Mucosa of descending colon (tissue), 3 donors: Measurements from ENCODE around the gene SP7. TPM values are rescaled to one million over a fixed set of nuclear protein-coding genes. Genes with fewer than 3 reads are reported as not detected.
A peak's percentile ranks its signal among the peaks of the same experiment; 100 is the strongest.

Experiments
- ATAC-seq: fragments of 200-7000 bp; cut with Tn5 transposase; one replicate; pipeline ENCODE4 v1.9.1; 2020; ENCODE audit warnings: mild to moderate bottlenecking, moderate library complexity
- DNase-seq, 3 donors: peaks; one replicate each; pipeline ENCODE4 v3.0.0-alpha.2; 2020
- H3K36me3 ChIP-seq: fragments of 200-600 bp; one replicate; pipeline ENCODE4 v1.8.0; 2021; ENCODE audit warnings: low read depth, mild to moderate bottlenecking
- H3K4me1 ChIP-seq: fragments of 200-600 bp; one replicate; pipeline ENCODE4 v1.8.0; 2021; ENCODE audit warnings: low read depth, mild to moderate bottlenecking
- H3K4me3 ChIP-seq: fragments of 200-600 bp; one replicate; pipeline ENCODE4 v1.8.0; 2021; ENCODE audit warnings: mild to moderate bottlenecking
- H3K9me3 ChIP-seq: fragments of 200-600 bp; one replicate; pipeline ENCODE4 v1.8.0; 2021; ENCODE audit warnings: mild to moderate bottlenecking
- CTCF ChIP-seq: fragments of 200-600 bp; IDR thresholded peaks from one replicate; pipeline ENCODE4 v1.8.0; 2022; ENCODE audit warnings: antibody characterized with exemption, mild to moderate bottlenecking
- intact Hi-C, 2 donors: fragments of 100-400 bp; cut with DNase I in 1 of 2; cut with micrococcal nuclease in 1 of 2; formaldehyde crosslinking; loops; one replicate each; pipeline versions ENCODE4 v1.11.0 to v1.11.1; 2022; cut with DNase I, micrococcal nuclease
- total RNA-seq, 3 donors: library from RNA; stranded (reverse); fragmentation: NEBNext Ultra II Directional in 2 of 3; extraction: Animal tissue kit (Norgen Biotek cat#: 25700) in 2 of 3; gene quantifications; one replicate each; pipeline versions ENCODE4 v1.2.1 to v1.2.4, GENCODE V29; 2021 to 2023
- donor health status: DM: no; HTN: no; CAD: no; lungs with moderate emphysema.
- donor health status: DM: no; HTN: no; CAD: no.
- donor health status: DM: no; HTN: yes; CAD: no.

SP7 gene
- total RNA-seq, 3 donors from 2014 or later, result not detected

- no peak for TF ChIP-seq CTCF
- no peaks in the 10 kb centered on the region for H3K4me1 ChIP-seq
- intact Hi-C loops, result no loop called here
- H3K36me3 ChIP-seq, result peaks cover 8% of the 10 kb centered on the region
- DNase-seq (no peak), ATAC-seq (no peak)
- H3K4me3 ChIP-seq, result no peak overlapping the region
- H3K9me3 ChIP-seq, result no peaks in the 10 kb centered on the region
These were observed 29.3 kb downstream of the SP7 start for GRCh38 chr12:53306826-53307225.

DNA sequence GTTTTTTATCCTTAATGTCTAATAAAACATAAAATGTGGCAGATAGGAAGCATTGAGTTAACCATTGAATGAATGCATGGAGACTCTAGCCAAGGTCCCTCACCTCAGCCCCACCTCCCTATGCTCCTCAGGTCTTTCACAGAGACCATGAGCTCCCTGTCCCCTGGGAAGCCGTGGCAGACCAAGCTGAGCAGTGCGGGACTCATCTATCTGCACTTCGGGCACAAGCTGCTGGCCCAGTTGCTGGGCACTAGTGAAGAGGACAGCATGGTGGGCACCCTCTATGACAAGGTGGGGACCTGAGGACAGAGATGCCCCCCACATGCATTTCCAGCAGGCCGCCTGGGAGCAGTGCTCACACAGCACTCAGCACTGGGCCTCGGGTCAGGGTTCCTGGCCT lies 33.3 kb downstream of the SP7 start:
- peaks cover 7% of the 10 kb centered on the region for H3K36me3 ChIP-seq
- DNase-seq (no peak), ATAC-seq (no peak)
- intact Hi-C loops, result no loop called here
- no peak overlapping the region for H3K4me3 ChIP-seq
- peaks cover 14% of the 10 kb centered on the region for H3K4me1 ChIP-seq
- no peak for TF ChIP-seq CTCF
- H3K9me3 ChIP-seq, result no peaks in the 10 kb centered on the region

DNA sequence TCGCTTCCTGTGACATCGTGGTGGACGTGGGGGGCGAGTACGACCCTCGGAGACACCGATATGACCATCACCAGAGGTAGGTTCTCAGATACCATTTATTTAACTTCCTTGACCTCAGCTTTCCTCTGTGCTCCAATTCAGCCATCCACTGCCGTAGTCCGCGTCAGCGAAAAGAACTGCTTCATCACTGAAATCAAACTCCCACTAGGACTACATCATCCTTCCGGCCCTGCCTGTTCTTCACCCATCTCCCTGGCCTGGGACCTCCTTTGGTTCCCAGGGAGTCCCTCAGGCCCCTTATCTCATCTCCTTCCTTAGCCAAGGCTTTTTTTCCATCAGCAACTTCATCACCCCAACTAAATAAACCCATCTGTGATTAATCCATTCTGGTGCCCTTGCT lies 36.0 kb downstream of the SP7 start:
- DNase-seq (no peak), ATAC-seq (no peak)
- Histone ChIP-seq H3K4me1 (peaks cover 21% of the 10 kb centered on the region), H3K4me3 (peak overlapping the region; percentile 59), H3K9me3 (no peaks in the 10 kb centered on the region), H3K36me3 (no peaks in the 10 kb centered on the region)
- TF ChIP-seq CTCF, result no peak
- intact Hi-C loops, result no loop called here

DNA sequence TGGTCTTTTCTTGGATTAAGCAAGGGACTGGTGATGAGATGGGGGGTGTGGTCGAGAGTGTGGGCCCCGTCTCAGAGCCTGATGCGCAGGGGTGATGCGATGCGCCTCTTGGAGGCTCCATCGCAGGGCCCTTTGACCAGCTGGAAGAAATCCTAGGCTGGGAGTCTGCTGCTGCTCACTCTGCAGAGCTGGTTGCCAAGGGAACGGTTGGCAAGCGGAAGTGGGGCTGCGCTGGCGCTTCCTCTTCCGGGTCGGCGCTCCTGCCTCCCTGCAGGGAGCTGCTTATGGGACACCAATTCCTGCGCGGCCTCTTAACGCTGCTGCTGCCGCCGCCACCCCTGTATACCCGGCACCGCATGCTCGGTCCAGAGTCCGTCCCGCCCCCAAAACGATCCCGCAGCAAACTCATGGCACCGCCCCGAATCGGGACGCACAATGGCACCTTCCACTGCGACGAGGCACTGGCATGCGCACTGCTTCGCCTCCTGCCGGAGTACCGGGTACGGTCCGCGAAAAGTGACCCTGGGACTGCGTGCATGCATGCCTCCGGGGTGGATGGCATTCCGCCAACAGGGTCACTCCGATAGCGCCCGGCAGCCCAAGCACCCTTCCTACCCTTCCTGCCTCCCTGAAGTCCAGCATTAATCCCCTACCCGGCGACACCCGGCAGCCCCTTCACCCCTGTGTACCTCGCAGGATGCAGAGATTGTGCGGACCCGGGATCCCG lies 36.5 kb downstream of the SP7 start, which contains the start of gene MYG1:
Gene MYG1 (plus strand): TSS at position 242 of the 727 bp plus-strand sequence. CDS start 43 bp downstream, at position 285.
- peak; percentile 92 to 95 (median 93) for DNase-seq
- Histone ChIP-seq H3K36me3 (no peaks in the 10 kb centered on the region), H3K9me3 (no peaks in the 10 kb centered on the region), H3K4me3 (peak within 1 kb of the TSS; percentile 59), H3K4me1 (peaks cover 21% of the 10 kb centered on the region)
- peak; percentile 90 for ATAC-seq
- intact Hi-C loops, result no loop called here
- no peak for TF ChIP-seq CTCF

DNA sequence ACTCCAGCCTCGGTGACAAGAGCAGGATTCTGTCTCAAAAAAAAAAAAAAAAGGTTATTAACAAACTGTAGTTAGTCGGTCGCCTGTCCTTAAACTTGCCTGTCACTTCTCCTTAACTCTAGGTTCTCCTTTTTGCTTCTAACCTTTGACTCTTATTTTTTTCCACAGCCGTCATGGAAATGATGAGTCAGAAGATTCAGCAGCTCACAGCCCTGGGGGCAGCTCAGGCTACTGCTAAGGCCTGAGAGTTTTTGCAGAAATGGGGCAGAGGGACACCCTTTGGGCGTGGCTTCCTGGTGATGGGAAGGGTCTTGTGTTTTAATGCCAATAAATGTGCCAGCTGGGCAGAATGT lies 37.1 kb downstream of the SP7 start:
- intact Hi-C loops, result no loop called here
- ATAC-seq (no peak), DNase-seq (peak in 1 of 3 donors; percentile 24)
- Histone ChIP-seq H3K9me3 (no peaks in the 10 kb centered on the region), H3K36me3 (no peaks in the 10 kb centered on the region), H3K4me3 (peak overlapping the region; percentile 59), H3K4me1 (peaks cover 21% of the 10 kb centered on the region)
- no peak for TF ChIP-seq CTCF
